NCI-H146 treated with DMSO at 0.1 percent for 48 hours (cell line): ENCODE data around the gene EDNRA.
A peak's percentile ranks its signal among the peaks of the same experiment; 100 is the strongest.

Experiments used
- DNase-seq: peaks from one replicate; lab custom pipeline; 2025; ENCODE audit not compliant: unreplicated experiment; lab: John Stamatoyannopoulos, UW

Gene EDNRA

GRCh38 chr4:147496500-147496899, 15.6 kb downstream of the EDNRA start:
- no peak for DNase-seq

- DNase-seq: no peak
Observed at GRCh38 chr4:147498031-147498660, 17.2 kb downstream of the EDNRA start.

GRCh38 chr4:147508346-147508745, 27.4 kb downstream of the EDNRA start:
- DNase-seq: no peak

GRCh38 chr4:147509386-147509785, 28.5 kb downstream of the EDNRA start:
- DNase-seq: no peak

GRCh38 chr4:147510962-147511668, 30.2 kb downstream of the EDNRA start:
- no peak for DNase-seq

- no peak for DNase-seq
Observed at GRCh38 chr4:147513091-147513490, 32.2 kb downstream of the EDNRA start.

GRCh38 chr4:147513952-147514351, 33.1 kb downstream of the EDNRA start:
- no peak for DNase-seq

- no peak for DNase-seq
Observed at GRCh38 chr4:147515220-147515936, 34.5 kb downstream of the EDNRA start.

- DNase-seq: no peak
Observed at GRCh38 chr4:147516133-147516532, 35.2 kb downstream of the EDNRA start.

GRCh38 chr4:147518086-147518485, 37.2 kb downstream of the EDNRA start:
- DNase-seq: no peak

GRCh38 chr4:147518846-147519767, 38.2 kb downstream of the EDNRA start:
- DNase-seq: peak; percentile 2

GRCh38 chr4:147524601-147525000, 43.7 kb downstream of the EDNRA start:
- DNase-seq: no peak

- no peak for DNase-seq
Observed at GRCh38 chr4:147525494-147526271, 44.8 kb downstream of the EDNRA start.

GRCh38 chr4:147526272-147526654, 45.4 kb downstream of the EDNRA start:
- no peak for DNase-seq

- no peak for DNase-seq
Observed at GRCh38 chr4:147528054-147528453, 47.2 kb downstream of the EDNRA start.

- DNase-seq: no peak
Observed at GRCh38 chr4:147530134-147530533, 49.2 kb downstream of the EDNRA start.

- no peak for DNase-seq
Observed at GRCh38 chr4:147530723-147531122, 49.8 kb downstream of the EDNRA start.

- DNase-seq: no peak
Observed at GRCh38 chr4:147532896-147533295, 52.0 kb downstream of the EDNRA start.

GRCh38 chr4:147533331-147533730, 52.4 kb downstream of the EDNRA start:
- no peak for DNase-seq

GRCh38 chr4:147535124-147535523, 54.2 kb downstream of the EDNRA start:
- no peak for DNase-seq
